ENCODE data around the gene STXBP6. TPM values are rescaled to one million over a fixed set of nuclear protein-coding genes. Genes with fewer than 3 reads are reported as not detected.

The STXBP6 gene
- total and polyA plus RNA-seq, 5 experiments from 2014 or later, result 0.61 TPM; not detected in 4

- DNase-seq, result no peak
- H3K9me3 Mint-ChIP-seq, result no peaks in the 10 kb centered on the region
- H3K4me1 Mint-ChIP-seq, result peaks cover 0 to 3% (median 0%) of the 10 kb centered on the region in 4 donors
- peaks cover 5 to 16% (median 11%) of the 10 kb centered on the region in 5 donors for H3K27me3 Mint-ChIP-seq
- no peaks in the 10 kb centered on the region for H3K36me3 Mint-ChIP-seq
- no peak overlapping the region for H3K27ac Mint-ChIP-seq
- POLR2A ChIA-PET, result no interaction called here
- ATAC-seq, result no peak
- H3K4me3 Mint-ChIP-seq, result no peak overlapping the region
Observed at GRCh38 chr14:24870949-24871701, 178.8 kb downstream of the STXBP6 start.

DNA sequence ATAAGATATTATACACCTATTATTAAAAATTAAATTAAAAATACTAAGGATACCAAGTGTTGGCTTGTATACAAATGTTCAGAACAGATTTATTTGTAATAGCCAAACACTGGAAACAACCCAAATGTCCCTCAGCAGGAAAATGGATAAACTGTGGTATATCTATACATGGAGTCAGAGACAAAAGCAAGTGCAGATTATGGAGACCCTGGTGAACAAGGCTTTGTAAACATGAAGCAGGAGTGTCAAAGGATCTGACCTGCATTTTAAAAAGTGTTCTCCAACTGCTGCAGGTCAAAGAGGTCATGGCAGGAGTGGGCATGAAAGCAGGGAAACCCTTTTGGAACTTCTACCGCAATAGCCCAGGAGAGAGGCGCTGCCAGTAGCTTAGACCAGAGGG lies 181.6 kb downstream of the STXBP6 start:
- DNase-seq, result no peak
- POLR2A ChIA-PET, result no interaction called here
- no peak for ATAC-seq
- no peak overlapping the region for H3K4me3 Mint-ChIP-seq
- no peaks in the 10 kb centered on the region for H3K4me1 Mint-ChIP-seq
- H3K9me3 Mint-ChIP-seq, result no peaks in the 10 kb centered on the region
- peaks cover 2 to 14% (median 7%) of the 10 kb centered on the region in 5 donors for H3K27me3 Mint-ChIP-seq
- no peak overlapping the region for H3K27ac Mint-ChIP-seq
- H3K36me3 Mint-ChIP-seq, result no peaks in the 10 kb centered on the region

DNA sequence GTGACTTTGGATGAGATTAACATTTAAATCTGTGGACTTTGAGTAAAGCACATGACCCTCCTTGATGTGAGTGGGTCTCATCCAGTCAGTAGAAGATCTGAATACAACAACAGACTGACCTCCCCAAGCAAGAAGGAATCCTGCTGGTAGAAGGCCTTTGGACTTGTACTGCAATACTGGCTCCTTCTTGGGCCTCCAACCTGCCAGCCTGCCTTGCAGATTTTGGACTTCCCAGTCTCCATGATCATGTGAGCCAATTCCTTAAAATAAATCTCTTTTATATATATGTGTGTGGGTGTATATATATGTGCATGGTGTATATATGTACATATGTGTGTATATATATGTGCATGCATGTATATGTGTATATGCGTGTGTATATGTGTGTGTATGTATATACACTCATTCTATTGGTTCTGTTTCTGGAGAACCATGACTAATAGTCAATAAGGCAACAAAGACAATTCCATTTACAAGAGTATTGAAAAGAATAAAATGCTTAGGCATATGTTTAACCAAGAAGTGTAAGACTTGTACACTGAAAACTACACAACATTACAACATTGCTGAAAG lies 183.8 kb downstream of the STXBP6 start:
- H3K4me3 Mint-ChIP-seq, result no peak overlapping the region
- ATAC-seq (no peak), DNase-seq (no peak)
- no peak overlapping the region for H3K27ac Mint-ChIP-seq
- no peaks in the 10 kb centered on the region for H3K36me3 Mint-ChIP-seq
- H3K9me3 Mint-ChIP-seq, result no peaks in the 10 kb centered on the region
- POLR2A ChIA-PET, result no interaction called here
- H3K27me3 Mint-ChIP-seq, result peaks cover 0 to 15% (median 5%) of the 10 kb centered on the region in 5 donors
- no peaks in the 10 kb centered on the region for H3K4me1 Mint-ChIP-seq

- H3K27ac Mint-ChIP-seq, result no peak overlapping the region
- no peaks in the 10 kb centered on the region for H3K9me3 Mint-ChIP-seq
- DNase-seq, result no peak
- H3K4me3 Mint-ChIP-seq, result no peak overlapping the region
- POLR2A ChIA-PET, result no interaction called here
- ATAC-seq, result no peak
- H3K36me3 Mint-ChIP-seq, result no peaks in the 10 kb centered on the region
- no peaks in the 10 kb centered on the region for H3K4me1 Mint-ChIP-seq
- peaks cover 3 to 17% (median 7%) of the 10 kb centered on the region in 5 donors for H3K27me3 Mint-ChIP-seq
Observed at GRCh38 chr14:24863968-24864684, 185.8 kb downstream of the STXBP6 start.

DNA sequence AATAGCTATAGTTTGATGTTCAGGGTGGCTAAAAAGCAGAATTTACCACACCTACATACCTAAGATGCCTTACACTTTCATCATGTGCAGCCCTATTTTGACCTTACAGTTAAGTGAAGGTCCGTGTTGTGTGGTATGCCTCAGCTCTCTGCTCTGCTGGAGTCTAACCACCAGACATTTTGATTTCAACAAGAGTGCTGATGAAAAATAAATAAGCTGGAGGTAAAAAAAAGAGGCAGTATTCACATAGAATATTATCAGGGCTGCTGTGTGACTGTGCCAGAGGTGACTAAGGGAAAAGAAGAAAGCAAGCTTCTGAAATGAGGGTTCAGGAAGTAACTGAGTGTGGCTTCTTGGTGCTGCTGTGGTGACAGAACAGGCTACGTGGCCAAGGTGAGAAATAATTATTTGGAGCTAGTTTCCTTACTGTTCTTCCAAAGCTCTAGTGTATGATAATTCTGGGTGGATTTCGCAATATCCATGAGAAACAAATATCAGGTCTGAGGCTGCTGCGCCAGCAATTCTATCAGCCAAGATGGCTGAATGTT lies 188.8 kb downstream of the STXBP6 start:
- Mint-ChIP-seq H3K27me3 (peaks cover 9 to 31% (median 18%) of the 10 kb centered on the region in 5 donors), H3K36me3 (no peaks in the 10 kb centered on the region), H3K9me3 (no peaks in the 10 kb centered on the region), H3K4me3 (no peak overlapping the region), H3K27ac (no peak overlapping the region), H3K4me1 (no peaks in the 10 kb centered on the region)
- no peak for DNase-seq
- ATAC-seq, result no peak
- POLR2A ChIA-PET, result no interaction called here

- POLR2A ChIA-PET, result no interaction called here
- H3K9me3 Mint-ChIP-seq, result no peaks in the 10 kb centered on the region
- no peak for ATAC-seq
Observed at GRCh38 chr14:24859559-24859958, 190.4 kb downstream of the STXBP6 start.

GRCh38 chr14:24858684-24859083 lies 191.3 kb downstream of the STXBP6 start:
- Mint-ChIP-seq H3K27ac (no peak overlapping the region), H3K4me3 (no peak overlapping the region), H3K27me3 (peaks cover 9 to 39% (median 30%) of the 10 kb centered on the region in 5 donors), H3K4me1 (no peaks in the 10 kb centered on the region), H3K36me3 (no peaks in the 10 kb centered on the region), H3K9me3 (no peaks in the 10 kb centered on the region)
- POLR2A ChIA-PET, result no interaction called here
- ATAC-seq (no peak), DNase-seq (no peak)

More at GRCh38 chr14:24859559-24859958, 190.4 kb downstream of the STXBP6 start:
- Mint-ChIP-seq H3K27me3 (peaks cover 9 to 31% (median 25%) of the 10 kb centered on the region in 5 donors), H3K4me3 (no peak overlapping the region), H3K4me1 (no peaks in the 10 kb centered on the region), H3K27ac (no peak overlapping the region), H3K36me3 (no peaks in the 10 kb centered on the region)
- DNase-seq, result no peak

DNA sequence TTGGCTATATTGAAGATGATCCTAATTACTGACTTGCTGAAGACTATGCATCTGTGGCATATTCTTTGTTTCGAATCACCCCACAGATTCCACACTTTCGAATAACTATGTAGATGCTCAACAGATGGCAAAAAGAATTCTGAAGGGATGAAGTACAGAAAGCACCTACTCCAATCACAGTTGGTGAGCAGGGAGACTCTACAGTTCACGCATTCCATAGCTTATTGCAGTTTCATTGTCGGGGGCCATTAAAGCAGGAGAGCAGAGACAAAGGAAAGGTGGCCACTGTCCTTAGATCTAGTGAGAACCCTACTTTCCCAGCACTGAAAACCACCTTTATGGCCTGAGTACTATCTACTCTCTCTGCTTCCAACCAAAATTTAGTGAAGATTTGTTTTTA lies 191.9 kb downstream of the STXBP6 start:
- no peak overlapping the region for H3K4me3 Mint-ChIP-seq
- ATAC-seq (no peak), DNase-seq (no peak)
- no peaks in the 10 kb centered on the region for H3K9me3 Mint-ChIP-seq
- no peaks in the 10 kb centered on the region for H3K4me1 Mint-ChIP-seq
- H3K36me3 Mint-ChIP-seq, result no peaks in the 10 kb centered on the region
- POLR2A ChIA-PET, result no interaction called here
- H3K27me3 Mint-ChIP-seq, result peaks cover 9 to 42% (median 31%) of the 10 kb centered on the region in 5 donors
- H3K27ac Mint-ChIP-seq, result no peak overlapping the region

- Mint-ChIP-seq H3K9me3 (no peaks in the 10 kb centered on the region), H3K27me3 (peaks cover 9 to 42% (median 31%) of the 10 kb centered on the region in 5 donors), H3K36me3 (no peaks in the 10 kb centered on the region), H3K4me1 (no peaks in the 10 kb centered on the region), H3K4me3 (no peak overlapping the region), H3K27ac (no peak overlapping the region)
- POLR2A ChIA-PET, result no interaction called here
- ATAC-seq, result no peak
- no peak for DNase-seq
Observed at GRCh38 chr14:24857277-24857676, 192.7 kb downstream of the STXBP6 start.

DNA sequence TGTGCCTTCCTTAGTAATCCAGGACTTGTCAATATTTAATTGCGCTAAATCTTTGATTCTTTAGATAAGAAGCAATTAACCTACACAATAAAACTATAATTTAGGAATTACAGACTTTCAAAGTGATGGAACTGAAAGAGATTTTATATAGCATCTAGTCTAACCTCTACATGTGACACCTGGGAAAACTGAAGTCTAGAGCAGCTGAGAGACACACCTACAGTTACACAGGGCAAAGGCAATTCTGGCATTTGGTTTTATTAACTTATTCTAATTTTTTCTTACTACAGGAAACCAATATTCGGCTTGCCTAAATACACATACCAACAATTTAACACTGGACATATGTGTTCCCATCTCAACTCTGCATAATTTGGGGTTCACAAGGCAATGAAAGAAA lies 196.5 kb downstream of the STXBP6 start:
- Mint-ChIP-seq H3K9me3 (no peaks in the 10 kb centered on the region), H3K36me3 (no peaks in the 10 kb centered on the region), H3K27me3 (peaks cover 13 to 30% (median 18%) of the 10 kb centered on the region in 5 donors), H3K4me3 (no peak overlapping the region), H3K27ac (no peak overlapping the region), H3K4me1 (no peaks in the 10 kb centered on the region)
- POLR2A ChIA-PET, result no interaction called here
- ATAC-seq (no peak), DNase-seq (no peak)

DNA sequence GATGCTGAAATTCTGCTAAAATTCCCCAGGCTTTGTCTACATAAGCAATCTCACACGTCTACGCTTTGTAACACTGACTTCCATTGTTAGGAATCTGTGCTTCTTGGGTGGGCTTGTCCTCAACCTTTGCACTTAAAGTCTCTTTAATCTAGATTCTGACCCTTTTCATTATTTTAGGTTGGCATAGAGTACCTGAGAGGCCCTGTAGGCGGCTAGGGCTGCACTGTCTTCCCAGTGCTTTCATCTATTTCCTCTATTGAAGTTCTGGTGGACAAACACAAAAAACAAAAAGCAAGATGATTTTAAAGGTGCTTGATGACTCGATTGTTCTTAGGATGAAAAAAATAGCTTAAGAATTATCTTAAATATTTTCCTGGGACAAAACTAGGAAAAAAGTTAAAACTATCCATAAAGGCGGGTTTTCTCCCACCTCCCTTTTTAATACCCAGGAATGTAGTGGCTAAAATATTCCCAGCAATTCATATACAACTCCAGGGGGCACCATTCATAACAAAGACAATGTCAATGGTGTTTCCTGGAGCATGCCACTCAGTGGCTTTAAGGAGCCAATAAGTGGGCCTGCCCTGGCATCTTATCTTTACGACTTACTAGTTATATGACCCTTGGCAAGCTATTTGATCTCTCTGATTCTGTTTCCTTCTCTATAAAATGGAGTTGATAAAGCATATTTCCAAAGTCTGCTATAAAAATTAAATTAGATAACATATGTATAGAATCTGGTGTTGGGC lies 197.5 kb downstream of the STXBP6 start:
- ATAC-seq (no peak), DNase-seq (no peak)
- Mint-ChIP-seq H3K9me3 (no peaks in the 10 kb centered on the region), H3K36me3 (no peaks in the 10 kb centered on the region), H3K4me1 (no peaks in the 10 kb centered on the region), H3K4me3 (no peak overlapping the region), H3K27ac (no peak overlapping the region), H3K27me3 (peaks cover 11 to 25% (median 21%) of the 10 kb centered on the region in 5 donors)
- POLR2A ChIA-PET, result no interaction called here

DNA sequence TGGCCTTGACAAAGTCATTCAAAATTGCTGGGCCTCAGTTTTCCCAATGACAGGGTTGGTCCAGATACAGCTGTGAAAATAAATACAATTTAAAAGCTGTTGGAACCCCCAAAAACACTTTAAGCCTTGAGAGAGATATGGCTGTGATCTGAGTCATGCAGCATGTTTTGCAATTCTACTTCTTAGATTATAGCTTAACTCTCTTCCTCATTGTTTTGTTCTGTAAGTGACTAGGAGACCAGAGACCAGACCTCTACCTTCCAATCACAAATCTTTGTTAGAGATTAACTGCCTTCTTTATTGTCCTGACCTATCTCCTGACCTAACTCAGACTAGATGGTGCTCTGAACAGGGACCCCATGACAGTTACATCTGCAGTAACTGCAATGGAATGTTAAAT lies 198.1 kb downstream of the STXBP6 start:
- Mint-ChIP-seq H3K36me3 (no peaks in the 10 kb centered on the region), H3K4me1 (no peaks in the 10 kb centered on the region), H3K27ac (no peak overlapping the region), H3K4me3 (no peak overlapping the region), H3K27me3 (peaks cover 10 to 22% (median 19%) of the 10 kb centered on the region in 5 donors), H3K9me3 (no peaks in the 10 kb centered on the region)
- ATAC-seq (no peak), DNase-seq (no peak)
- POLR2A ChIA-PET, result no interaction called here

All from naive thymus-derived CD8-positive, alpha-beta T cell (primary cell).